GM19193 (cell line): ENCODE results near the gene SLC39A6.

Experiments used
- POLR2A ChIP-seq: IDR thresholded peaks from 4 replicates; pipeline ENCODE4 v1.6.1; 2011; ENCODE audit not compliant: insufficient read depth, insufficient read length; ENCODE audit errors: extremely low read depth

SLC39A6 gene

DNA sequence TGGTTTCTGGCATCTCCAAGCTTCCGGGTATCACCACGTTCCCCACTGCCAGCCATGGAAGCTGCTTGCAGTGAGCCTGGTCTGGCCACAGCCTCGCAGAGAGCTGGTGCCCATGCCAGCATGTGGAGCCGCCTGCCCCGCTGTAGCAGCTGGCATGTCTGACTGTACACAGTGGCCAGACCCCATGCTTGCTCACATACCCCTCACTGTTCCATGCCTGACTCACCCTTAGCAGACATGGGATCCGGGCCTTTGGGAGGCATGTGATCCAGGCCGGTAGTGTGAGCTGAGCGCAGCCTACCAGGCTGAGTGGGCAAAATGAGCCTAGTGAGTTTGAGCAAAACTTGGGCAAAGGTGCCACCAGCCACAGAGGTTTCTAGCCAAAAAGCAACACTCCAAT lies 43.0 kb downstream of the SLC39A6 start:
- no peak for TF ChIP-seq POLR2A

DNA sequence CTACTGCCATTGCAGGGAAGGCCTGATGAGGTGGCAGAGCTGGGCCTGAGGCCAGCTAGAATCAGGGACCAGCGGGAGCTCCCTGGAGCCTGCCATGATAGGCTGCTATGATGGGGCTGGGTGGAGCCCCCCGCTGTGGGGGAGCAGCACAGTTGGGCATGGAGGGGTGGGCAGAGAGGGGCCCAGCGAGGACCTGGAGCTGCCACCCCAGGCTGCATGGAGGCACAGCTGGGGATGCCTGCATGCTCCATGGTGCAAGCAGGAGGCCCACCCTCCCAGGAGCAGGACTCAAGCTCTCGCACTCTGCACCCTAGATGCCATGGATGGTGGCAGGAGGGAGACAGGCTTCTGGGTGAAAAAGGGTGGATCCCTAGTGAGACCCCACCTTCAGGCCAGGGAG lies 43.9 kb downstream of the SLC39A6 start:
- TF ChIP-seq POLR2A: no peak

DNA sequence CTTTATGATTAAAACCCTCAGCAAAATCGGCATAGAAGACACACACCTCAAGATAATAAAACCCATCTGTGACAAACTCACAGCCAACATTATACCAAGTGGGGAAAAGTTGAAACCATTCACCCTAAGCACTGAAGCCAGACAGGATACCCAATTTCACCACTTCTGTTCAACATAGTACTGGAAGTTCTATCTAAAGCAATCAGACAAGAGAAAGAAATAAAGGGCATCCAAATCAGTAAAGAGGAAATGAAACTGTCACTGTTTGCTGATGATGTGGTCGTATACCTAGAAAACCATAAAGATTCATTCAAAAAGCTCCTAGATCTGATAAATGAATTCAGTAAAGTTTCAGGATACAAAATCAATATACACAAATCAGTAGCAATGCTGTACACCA lies 45.4 kb downstream of the SLC39A6 start:
- TF ChIP-seq POLR2A: no peak

DNA sequence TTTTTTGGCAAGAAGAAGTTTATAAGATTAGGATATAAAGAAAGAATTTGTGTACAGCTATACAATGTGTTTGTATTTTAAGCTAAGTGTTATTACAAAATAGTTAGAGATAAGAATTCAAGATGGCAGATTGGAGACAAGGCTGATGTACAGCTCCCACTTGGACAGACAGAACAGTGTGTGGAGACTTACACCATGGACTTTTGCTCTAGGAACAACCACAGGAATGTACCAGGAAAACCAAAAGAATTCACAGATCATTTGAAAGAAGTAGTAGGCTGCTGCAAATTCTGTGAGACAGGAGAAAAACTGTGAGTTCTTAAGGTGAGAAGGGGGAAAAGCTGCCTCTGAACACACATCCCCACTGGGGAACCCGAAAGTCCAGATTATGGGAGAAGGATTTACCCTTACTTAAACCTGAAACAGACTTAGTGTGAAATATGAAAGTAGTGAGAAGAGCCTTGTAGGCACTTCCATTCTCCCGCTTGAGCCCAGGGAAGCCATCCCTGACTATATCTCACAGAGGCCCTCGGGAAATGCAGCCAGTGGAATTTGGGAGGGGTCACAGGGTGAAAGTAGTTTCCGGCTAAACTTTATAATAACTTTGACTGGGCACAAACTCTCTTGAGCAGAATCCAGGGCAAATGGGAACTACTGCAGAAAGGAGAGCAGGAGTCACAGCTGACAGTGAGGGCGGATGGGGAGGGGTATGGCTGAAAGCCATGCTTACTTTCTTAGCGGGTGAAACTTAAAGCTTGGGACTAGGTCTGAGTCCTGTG lies 50.2 kb downstream of the SLC39A6 start:
- TF ChIP-seq POLR2A: no peak

DNA sequence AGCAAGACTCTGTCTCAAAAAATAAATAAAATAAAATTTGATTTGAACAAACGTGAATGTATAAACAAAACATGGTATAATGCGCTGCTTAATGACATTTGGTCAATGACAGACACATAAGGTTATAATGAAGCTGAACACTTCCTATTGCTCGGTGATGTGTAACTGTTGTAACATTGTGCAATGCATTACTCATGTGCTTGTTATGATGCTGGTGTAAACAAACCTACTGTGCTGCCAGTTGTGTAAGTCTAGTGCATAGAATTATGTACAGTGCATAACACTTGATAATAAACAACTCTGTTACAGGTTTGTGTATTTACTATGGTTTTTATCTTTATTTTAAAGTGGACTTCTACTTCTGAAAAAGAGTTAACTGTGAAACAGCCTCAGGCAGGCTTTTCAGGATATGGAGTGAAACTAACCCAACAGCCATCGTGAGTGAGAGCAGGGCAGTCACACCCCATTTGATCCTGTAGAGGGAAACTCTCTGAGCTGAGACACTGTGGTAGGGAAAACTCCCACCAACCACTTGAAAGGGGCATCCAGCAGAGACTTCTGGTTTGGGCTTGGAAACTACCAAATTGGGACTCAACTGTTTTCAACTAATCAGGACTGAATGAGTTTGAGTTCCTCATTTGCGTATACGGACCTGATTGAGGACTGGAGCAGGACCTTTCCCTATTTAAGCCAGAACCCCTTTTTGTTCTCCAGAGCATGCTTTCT lies 53.1 kb downstream of the SLC39A6 start:
- TF ChIP-seq POLR2A: no peak

DNA sequence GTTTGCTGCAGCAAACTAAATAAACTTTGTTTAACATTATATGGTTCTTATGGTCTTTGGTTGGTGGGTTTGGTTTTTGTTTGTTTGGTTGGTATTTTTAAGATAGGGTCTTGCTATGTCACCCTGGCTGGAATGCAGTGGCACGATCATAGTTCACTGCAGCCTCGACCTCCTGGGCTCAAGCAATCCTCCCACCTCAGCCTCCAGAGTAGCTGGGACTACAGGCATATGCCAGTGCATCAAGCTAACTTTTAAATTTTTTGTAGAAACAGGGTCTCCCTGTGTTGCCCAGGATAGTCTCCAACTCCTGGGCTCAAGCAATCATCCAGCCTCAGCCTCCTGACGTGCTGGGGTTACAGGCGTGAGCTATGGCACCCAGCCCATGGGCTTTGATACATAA lies 54.7 kb downstream of the SLC39A6 start:
- TF ChIP-seq POLR2A: no peak

DNA sequence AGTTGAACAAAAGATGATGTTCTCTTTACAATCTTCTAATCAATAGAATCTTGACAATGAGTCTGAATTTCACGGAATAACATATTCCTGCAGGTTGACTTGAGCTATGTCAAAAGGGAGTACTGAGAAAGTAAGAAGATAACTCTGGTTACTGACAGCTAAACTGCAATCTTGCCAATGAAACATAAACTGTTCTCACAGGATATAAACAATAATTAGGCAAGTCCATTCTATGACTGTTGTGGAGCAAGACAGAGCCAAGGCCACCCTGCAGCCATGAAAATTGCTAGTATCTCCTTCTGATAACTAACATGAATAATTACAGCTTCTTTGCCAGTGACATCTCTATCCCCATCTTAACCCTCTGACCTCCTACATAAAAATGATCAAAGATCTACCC lies 55.5 kb downstream of the SLC39A6 start:
- no peak for TF ChIP-seq POLR2A

DNA sequence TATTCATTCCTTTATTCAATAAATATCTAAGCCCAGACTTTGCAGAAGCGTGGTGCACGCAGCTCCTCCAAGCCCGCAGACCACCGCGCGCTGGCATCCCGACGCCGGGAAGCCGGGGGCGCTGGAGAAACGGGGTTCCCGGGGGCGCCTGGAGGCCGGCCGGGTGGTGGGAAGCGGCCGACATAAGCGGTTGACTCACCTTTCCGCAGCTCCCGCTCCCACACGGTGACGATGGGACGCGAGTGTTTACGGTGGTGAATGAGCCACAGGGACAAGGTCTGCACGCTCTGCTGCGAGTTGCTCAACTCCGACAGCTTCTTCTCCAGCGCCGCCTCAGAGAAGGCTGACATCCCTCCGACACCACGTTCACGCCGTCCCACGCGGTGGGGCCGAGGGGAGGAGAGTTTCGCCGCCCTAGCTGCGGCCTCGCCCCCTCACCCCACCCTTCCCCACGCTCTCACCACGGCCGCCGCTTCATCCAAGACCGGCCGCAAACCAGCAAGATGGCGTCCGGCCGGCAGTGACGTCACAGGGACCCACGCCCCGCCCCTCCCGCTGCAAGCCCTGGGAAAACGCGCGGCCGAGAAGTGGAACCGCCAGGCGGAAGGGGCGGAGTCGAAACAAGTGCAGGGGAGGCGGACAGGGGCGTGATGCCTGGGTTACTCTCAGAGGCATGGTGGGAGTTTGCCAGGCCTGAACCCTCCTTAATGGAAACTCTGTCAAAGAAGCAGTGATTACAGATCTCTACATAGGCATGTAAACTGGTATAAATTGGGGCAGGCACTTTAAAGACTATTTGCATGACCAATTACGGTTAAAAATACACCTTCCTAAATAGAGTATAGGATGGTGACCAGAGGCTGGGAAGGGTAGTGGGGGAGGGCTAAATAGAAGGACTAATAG lies 61.8 kb downstream of the SLC39A6 start, which contains the start of gene RPRD1A:
Gene RPRD1A, minus strand, starts transcription at position 505 of the 903 bp plus-strand sequence. Its CDS starts 155 bp downstream, at position 350.
- peak; percentile 78 for TF ChIP-seq POLR2A

DNA sequence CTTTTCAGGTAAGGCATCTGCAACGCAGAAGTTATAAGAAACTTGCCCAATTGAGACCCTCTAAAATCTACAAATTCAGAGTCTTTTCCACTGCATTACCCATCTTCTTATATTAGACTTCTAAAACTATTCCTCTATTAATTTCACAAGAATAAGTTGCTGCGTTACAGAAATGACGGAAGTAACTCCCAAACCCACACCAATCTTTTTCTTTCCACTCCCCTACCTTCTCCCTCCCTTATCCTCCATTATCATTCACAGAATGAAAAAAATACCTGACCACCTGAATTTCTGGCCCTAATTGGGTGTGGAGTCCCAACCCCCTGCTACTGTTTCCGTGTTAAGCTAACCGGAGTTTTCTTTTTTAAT lies 62.5 kb downstream of the SLC39A6 start:
- no peak for TF ChIP-seq POLR2A

DNA sequence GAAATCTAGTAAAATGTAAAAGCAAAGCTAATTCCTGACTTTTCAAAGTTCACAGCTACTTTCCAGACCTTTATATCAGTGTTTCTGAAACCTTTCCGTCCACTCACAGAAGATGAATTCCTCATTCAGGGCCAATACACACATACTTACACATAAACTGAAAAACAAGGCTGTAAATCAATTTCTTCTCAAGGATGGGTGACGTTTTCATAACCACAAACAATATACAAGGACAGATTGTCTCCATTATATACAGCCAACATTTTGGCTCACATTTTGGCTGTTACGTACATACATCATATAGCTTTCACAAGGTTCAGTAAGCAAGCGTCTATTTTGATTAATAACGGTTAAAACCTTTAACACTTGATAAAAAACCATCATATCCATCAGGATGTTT lies 63.1 kb downstream of the SLC39A6 start:
- TF ChIP-seq POLR2A: no peak

DNA sequence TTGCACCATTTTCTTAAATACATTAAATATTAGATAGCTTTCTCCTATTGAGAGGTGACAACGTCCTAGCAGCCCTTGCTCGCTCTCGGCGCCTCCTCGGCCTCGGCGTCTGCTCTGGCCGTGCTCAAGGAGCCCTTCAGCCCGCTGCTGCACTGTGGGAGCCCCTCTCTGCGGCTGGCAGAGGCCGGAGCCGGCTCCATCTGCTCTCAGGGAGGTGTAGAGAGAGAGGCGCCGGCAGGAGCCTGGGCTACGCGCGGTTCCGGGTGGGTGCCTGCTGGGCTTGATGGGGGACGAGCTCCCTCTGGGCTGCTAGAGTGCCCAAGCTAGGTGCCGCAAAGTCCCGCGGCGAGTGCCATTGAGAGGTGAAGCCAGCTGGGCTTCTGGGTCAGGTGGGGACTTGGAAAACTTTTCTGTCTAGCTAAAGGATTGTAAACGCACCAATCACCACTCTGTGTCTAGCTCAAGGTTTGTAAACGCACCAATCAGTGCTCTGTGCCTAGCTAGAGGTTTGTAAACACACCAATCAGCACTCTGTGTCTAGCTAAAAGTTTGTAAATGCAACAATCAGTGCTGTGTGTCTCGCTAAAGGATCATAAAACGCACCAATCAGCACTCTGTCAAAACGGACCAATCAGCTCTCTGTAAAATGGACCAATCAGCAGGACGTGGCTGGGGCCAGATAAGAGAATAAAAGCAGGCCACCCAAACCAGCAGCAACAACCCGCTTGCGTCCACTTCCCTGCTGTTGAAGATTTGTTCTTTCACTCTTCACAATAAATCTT lies 64.9 kb downstream of the SLC39A6 start:
- TF ChIP-seq POLR2A: no peak

DNA sequence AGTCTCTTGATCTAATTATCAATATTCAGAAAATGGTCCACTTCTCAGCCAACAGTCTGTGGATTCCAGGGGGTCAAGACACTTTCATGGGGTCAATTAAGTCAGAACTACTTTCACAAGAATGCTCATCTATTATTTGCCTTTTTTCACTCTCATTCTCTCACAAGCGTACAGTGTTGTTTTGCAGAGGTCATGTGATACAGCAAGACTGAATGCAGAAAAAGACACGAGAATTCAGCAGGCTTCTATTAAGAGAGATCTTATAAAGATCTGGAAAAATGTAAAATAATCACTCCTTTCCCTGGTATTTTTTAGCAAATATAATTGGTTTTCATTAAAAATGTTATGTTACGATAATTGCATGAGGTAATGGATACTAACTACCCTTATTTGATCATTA lies 70.5 kb downstream of the SLC39A6 start:
- TF ChIP-seq POLR2A: no peak
